Spinal cord (tissue), 10 donors: Measurements from ENCODE around the gene SF3B2. TPM values are rescaled to one million over a fixed set of nuclear protein-coding genes. Genes with fewer than 3 reads are reported as not detected.
"Not testable (repeated sequence)": the region's sequence is repeated elsewhere in the genome, so short reads cannot be mapped to it uniquely, and the experiment has no call there.

ENCODE experiments used
- DNase-seq, 6 donors: peaks; one replicate each; pipeline versions ENCODE4 v3.0.0 to v3.0.0-alpha.2; 2013 to 2015; ENCODE audit warnings: low spot score in 6 of 6, low read depth in 4 of 6
- H3K27ac ChIP-seq: one replicate; pipeline ENCODE4 v1.5.1; 2013; ENCODE audit warnings: low read depth, low read length, control low read depth
- H3K27me3 ChIP-seq: one replicate; pipeline ENCODE4 v1.6.1; 2013; ENCODE audit warnings: low read length; ENCODE audit not compliant: control insufficient read depth, insufficient read depth
- H3K36me3 ChIP-seq: one replicate; pipeline ENCODE4 v1.6.1; 2013; ENCODE audit warnings: low read length; ENCODE audit not compliant: control insufficient read depth, insufficient read depth
- H3K4me1 ChIP-seq: one replicate; pipeline ENCODE4 v1.6.1; 2013; ENCODE audit warnings: low read length; ENCODE audit not compliant: control insufficient read depth, insufficient read depth
- H3K4me3 ChIP-seq: one replicate; pipeline ENCODE4 v1.5.1; 2013; ENCODE audit warnings: low read depth, low read length, control low read depth
- H3K9me3 ChIP-seq: one replicate; pipeline ENCODE4 v1.6.1; 2013; ENCODE audit warnings: low read length; ENCODE audit not compliant: control insufficient read depth, insufficient read depth
- WGBS: methylation state at CpG from one replicate; pipeline ENCODE4 v1.1.5; 2013; ENCODE audit warnings: missing lambda C conversion rate; ENCODE audit not compliant: insufficient coverage; 5-methylcytosine and 5-hydroxymethylcytosine counted together
- polyA plus RNA-seq, 2 donors: library from polyadenylated mRNA; unstranded; fragments of 120-200 nt; gene quantifications; one replicate each; pipeline ENCODE4 v1.2.1, GENCODE V29; 2013; ENCODE audit not compliant: insufficient read length in 2 of 2
- total RNA-seq, 2 donors: library from RNA; depleted of rRNA in 1 of 2; stranded (reverse); fragments of 120-200 nt in 1 of 2; fragments of >200 nt in 1 of 2; gene quantifications; one replicate each; pipeline versions ENCODE4 v1.2.3 to v1.2.4, GENCODE V29; 2013 to 2014
- donor health status: healthy.

SF3B2 gene
- total and polyA plus RNA-seq, 4 donors, result 84.1 to 246 (median 196) TPM

GRCh38 chr11:66015936-66016792 is 36.0 kb upstream of the SF3B2 start:
- WGBS, result 51% methylated on average over 18 of the region's 18 CpGs
- no peaks in the 10 kb centered on the region for H3K9me3 ChIP-seq
- H3K27ac ChIP-seq, result no peak overlapping the region
- DNase-seq, result no peak
- peaks cover 26% of the 10 kb centered on the region for H3K27me3 ChIP-seq
- no peaks in the 10 kb centered on the region for H3K36me3 ChIP-seq
- H3K4me3 ChIP-seq, result no peak overlapping the region
- H3K4me1 ChIP-seq, result no peaks in the 10 kb centered on the region

GRCh38 chr11:66016793-66017177 is 35.4 kb upstream of the SF3B2 start:
- Histone ChIP-seq H3K4me3 (no peak overlapping the region), H3K9me3 (no peaks in the 10 kb centered on the region), H3K27me3 (peaks cover 23% of the 10 kb centered on the region), H3K27ac (no peak overlapping the region), H3K36me3 (no peaks in the 10 kb centered on the region), H3K4me1 (no peaks in the 10 kb centered on the region)
- no peak for DNase-seq
- 88% methylated on average over 9 of the region's 10 CpGs for WGBS

- Histone ChIP-seq H3K4me1 (peaks cover 2% of the 10 kb centered on the region), H3K9me3 (no peaks in the 10 kb centered on the region), H3K4me3 (no peak overlapping the region), H3K27me3 (peaks cover 20% of the 10 kb centered on the region), H3K27ac (no peak overlapping the region), H3K36me3 (no peaks in the 10 kb centered on the region)
- 76% methylated on average over 3 of the region's 4 CpGs for WGBS
- no peak for DNase-seq
Measured at GRCh38 chr11:66017321-66017720, 34.8 kb upstream of the SF3B2 start.

GRCh38 chr11:66020212-66020611 is 32.0 kb upstream of the SF3B2 start:
- Histone ChIP-seq H3K36me3 (no peaks in the 10 kb centered on the region), H3K27me3 (peaks cover 12% of the 10 kb centered on the region), H3K9me3 (no peaks in the 10 kb centered on the region), H3K27ac (no peak overlapping the region), H3K4me1 (peaks cover 6% of the 10 kb centered on the region), H3K4me3 (no peak overlapping the region)
- DNase-seq, result no peak
- 73% methylated on average over 8 of the region's 8 CpGs for WGBS

GRCh38 chr11:66020618-66021357 is 31.4 kb upstream of the SF3B2 start:
- Histone ChIP-seq H3K9me3 (no peaks in the 10 kb centered on the region), H3K27me3 (peaks cover 12% of the 10 kb centered on the region), H3K27ac (no peak overlapping the region), H3K4me1 (peaks cover 6% of the 10 kb centered on the region), H3K36me3 (no peaks in the 10 kb centered on the region), H3K4me3 (no peak overlapping the region)
- DNase-seq, result no peak
- 84% methylated on average over 19 of the region's 25 CpGs for WGBS

- no peaks in the 10 kb centered on the region for H3K9me3 ChIP-seq
- 29% methylated on average over 46 of the region's 46 CpGs for WGBS
- no peak overlapping the region for H3K27ac ChIP-seq
- peaks cover 12% of the 10 kb centered on the region for H3K27me3 ChIP-seq
- H3K4me1 ChIP-seq, result peaks cover 6% of the 10 kb centered on the region
- no peaks in the 10 kb centered on the region for H3K36me3 ChIP-seq
- DNase-seq, result peak in 4 of 6 donors; percentile 14 to 75 (median 30)
- H3K4me3 ChIP-seq, result no peak overlapping the region
Measured at GRCh38 chr11:66022401-66023185, 29.6 kb upstream of the SF3B2 start.

GRCh38 chr11:66023186-66023440 is 29.1 kb upstream of the SF3B2 start:
- not testable (repeated sequence) for H3K9me3 ChIP-seq, H3K4me3 ChIP-seq, H3K36me3 ChIP-seq, H3K4me1 ChIP-seq, H3K27ac ChIP-seq, DNase-seq
- 79% methylated on average over 5 of the region's 5 CpGs for WGBS
- H3K27me3 ChIP-seq, result peaks cover 12% of the 10 kb centered on the region

GRCh38 chr11:66026017-66026529 is 26.1 kb upstream of the SF3B2 start, which contains the start of gene CATSPER1:
Gene CATSPER1, minus strand, starts transcription at chr11:66026479. Its CDS starts 100 bp downstream, at chr11:66026379.
- no peaks in the 10 kb centered on the region for H3K9me3 ChIP-seq
- 86% methylated on average over 17 of the region's 18 CpGs for WGBS
- peaks cover 12% of the 10 kb centered on the region for H3K27me3 ChIP-seq
- peaks cover 6% of the 10 kb centered on the region for H3K4me1 ChIP-seq
- no peak for DNase-seq
- H3K36me3 ChIP-seq, result no peaks in the 10 kb centered on the region
- H3K4me3 ChIP-seq, result no peak within 1 kb of the TSS
- H3K27ac ChIP-seq, result no peak within 1 kb of the TSS

GRCh38 chr11:66032957-66033735 is 19.0 kb upstream of the SF3B2 start:
- no peak overlapping the region for H3K27ac ChIP-seq
- H3K4me3 ChIP-seq, result no peak overlapping the region
- no peaks in the 10 kb centered on the region for H3K36me3 ChIP-seq
- H3K9me3 ChIP-seq, result no peaks in the 10 kb centered on the region
- H3K27me3 ChIP-seq, result no peaks in the 10 kb centered on the region
- H3K4me1 ChIP-seq, result no peaks in the 10 kb centered on the region
- DNase-seq, result no peak
- 93% methylated on average over 2 of the region's 8 CpGs for WGBS
